DMS53 treated with DMSO at 0.1 percent for 48 hours (cell line): ENCODE measurements around the gene MPZ.
"Not testable (repeated sequence)": the region's sequence is repeated elsewhere in the genome, so short reads cannot be mapped to it uniquely, and the experiment has no call there.

Source experiments
- DNase-seq: peaks from one replicate; lab custom pipeline; 2025; ENCODE audit not compliant: unreplicated experiment; lab: John Stamatoyannopoulos, UW

MPZ gene

GRCh38 chr1:161257109-161257508 is 52.7 kb downstream of the MPZ start:
- not testable (repeated sequence) for DNase-seq

GRCh38 chr1:161255955-161256520 is 53.7 kb downstream of the MPZ start:
- DNase-seq, result not testable (repeated sequence)

- DNase-seq, result not testable (repeated sequence)
Measured at GRCh38 chr1:161255302-161255701, 54.5 kb downstream of the MPZ start.
